Activated CD8-positive, alpha-beta memory T cell treated with anti-CD3 and anti-CD28 coated beads for 48 hours (primary cell): ENCODE data around the gene EPRS1.
"Not testable (repeated sequence)": the region's sequence is repeated elsewhere in the genome, so short reads cannot be mapped to it uniquely, and the experiment has no call there.

Source experiments
- DNase-seq, 3 experiments: peaks; one replicate each; pipeline ENCODE4 v3.0.0-alpha.2; 2020; ENCODE audit warnings: low read depth in 2 of 3, low spot score in 2 of 3

Gene EPRS1

GRCh38 chr1:220046052-220046930 lies at the start of gene EPRS1:
TSS of gene EPRS1 (minus strand) at chr1:220046505. CDS start at chr1:220046388, 117 bp downstream.
- peak; percentile 58 to 87 (median 84) for DNase-seq

DNA sequence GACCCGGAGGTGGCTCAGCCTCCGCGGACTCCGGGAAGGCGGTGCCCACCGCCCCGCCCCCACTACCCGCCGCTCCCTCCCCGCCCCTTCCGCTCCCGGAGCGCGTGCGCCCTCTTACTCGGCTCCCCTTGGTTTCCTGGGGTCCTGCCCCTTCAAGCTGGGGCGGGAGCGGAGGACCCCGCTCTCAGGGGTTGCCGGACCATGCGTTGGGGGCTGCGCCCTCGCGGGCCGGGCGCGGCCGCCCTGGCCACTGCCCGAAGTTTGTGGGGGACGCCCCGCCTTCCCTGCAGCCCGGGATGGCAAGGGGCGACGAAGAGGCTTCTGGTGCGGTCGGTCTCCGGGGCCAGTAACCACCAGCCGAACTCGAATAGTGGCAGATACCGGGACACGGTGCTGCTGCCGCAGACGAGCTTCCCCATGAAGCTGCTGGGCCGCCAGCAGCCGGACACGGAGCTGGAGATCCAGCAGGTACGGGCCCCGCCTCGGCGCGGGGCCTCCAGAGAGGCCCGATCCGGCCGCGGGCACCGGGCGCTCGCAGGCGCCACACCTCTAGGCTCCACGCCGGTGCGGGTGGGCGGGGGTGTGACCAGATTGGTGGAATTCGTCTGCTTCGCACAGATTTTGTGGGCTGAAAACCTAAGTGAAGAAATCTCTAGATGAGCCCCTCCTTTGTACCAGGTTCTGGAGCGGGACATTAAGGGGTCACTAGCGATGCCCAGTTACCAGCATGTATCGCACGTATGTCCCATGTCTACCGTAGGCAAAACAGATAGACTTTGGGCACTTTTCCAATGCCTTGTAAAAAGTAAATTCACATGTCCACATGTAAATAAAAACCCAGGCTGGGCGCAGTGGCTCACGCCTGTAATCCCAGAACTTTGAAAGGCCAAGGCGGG lies 48.0 kb upstream of the EPRS1 start, which contains the start of gene IARS2:
IARS2 (plus strand) TSS at position 117 of the 896 bp plus-strand sequence; CDS start at position 202, 85 bp downstream.
- DNase-seq: peak; percentile 69 to 77 (median 74)

GRCh38 chr1:220093361-220094015 lies 47.2 kb upstream of the EPRS1 start:
- no peak for DNase-seq

DNA sequence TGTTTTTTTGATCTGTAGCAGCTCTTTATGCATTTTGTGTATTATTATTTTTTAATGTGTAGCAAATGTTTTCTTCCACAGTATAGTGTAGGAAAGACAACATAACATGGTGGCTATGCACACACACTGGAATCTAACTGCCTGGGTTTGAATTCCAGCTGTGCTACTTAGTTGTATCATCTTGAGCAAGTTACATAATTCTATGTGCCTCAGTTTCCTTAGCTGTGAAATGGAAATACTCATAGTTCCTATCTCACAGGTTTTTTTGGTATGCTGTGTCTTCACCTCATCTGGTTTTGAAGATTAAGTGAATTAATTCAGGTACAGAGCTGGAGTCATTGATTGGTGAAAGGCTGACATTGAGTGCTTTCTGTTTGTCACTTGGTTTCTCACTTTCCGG lies 46.4 kb upstream of the EPRS1 start:
- no peak for DNase-seq

DNA sequence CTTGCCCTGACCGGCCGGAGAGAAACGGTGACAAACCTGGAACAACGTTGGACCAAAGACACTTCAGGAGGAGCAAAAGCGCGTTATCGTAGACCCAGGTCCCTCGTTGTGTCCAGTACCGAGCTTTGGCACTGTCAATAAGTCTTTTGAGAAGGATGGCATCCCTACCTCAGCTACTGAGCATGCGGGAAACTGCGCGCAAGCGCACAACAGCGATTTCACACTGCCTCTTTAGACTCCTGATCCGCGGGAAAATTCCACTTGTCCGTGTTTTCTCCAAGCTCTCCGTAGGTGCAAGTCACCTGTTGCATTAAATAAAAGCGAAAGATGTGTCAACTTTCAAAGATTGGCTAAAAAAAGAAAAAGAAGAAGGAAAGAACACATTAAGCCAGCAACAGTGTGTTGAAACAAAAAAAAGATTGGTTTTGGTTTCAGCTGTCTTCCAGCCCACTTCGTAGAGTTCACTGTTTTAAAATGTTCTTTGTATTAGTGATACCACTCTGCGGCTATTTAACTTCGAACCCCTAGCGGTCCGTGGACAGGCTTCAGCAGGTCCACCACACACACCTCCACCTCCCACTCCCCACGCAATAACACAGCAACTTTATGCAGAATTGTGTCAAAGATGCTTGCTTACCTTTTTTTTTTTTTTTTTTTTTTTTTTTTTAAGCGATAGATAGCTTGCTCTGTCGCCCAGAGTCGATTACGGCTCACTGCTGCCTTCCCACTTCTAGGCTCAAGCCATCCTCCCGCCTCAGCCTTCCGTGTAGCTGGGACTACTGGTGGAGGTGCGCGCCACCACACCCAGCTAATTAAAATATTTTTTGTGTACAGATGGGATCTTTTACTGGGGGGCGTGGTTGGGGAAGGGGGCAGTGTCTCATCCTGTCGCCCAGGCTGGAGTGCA lies 43.6 kb upstream of the EPRS1 start, which contains the start of gene BPNT1:
BPNT1 (minus strand) TSS at position 139 of the 907 bp plus-strand sequence. CDS start 9,942 bp downstream, outside the sequence.
- peak; percentile 83 to 98 (median 94) for DNase-seq

DNA sequence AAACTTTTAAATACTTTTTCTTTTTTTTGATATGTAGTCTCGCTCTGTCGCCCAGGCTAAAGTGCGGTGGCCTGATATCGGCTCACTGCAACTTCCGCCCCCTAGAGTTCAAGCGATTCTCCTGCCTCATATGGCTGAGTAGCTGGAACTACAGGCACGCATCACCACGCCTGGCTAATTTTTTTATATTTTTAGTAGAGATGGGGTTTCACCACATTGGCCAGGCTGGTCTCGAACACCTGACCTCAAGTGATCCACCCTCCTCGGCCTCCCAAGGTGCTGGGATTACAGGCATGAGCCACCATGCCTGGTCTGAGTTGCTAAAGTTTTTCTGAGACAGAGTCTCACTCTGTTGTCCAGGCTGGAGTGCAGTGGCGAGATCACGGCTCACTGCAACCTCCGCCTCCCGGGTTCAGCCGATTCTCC lies 40.0 kb upstream of the EPRS1 start:
- DNase-seq: not testable (repeated sequence)

GRCh38 chr1:220084460-220084859 lies 38.2 kb upstream of the EPRS1 start:
- DNase-seq: no peak

DNA sequence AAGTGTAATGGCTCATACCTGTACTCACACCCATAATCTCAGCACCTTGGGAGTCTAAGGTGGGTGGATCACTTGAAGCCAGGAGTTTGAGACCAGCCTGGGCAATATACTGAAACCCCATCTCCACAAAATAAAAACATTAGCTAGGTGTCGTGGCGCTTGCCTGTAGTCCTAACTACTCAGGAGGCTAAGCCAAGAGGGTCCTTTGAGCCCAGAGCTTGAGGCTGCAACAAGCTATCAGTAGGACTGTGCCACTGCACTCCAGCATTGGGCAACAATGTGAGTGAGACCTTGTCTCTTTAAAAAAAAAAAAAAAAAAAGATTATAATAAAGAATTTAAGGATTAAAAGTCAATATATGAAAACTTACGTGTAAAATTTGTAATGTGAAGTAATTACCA lies 31.6 kb upstream of the EPRS1 start:
- DNase-seq: no peak

GRCh38 chr1:220076861-220077762 lies 30.8 kb upstream of the EPRS1 start:
- DNase-seq: no peak

DNA sequence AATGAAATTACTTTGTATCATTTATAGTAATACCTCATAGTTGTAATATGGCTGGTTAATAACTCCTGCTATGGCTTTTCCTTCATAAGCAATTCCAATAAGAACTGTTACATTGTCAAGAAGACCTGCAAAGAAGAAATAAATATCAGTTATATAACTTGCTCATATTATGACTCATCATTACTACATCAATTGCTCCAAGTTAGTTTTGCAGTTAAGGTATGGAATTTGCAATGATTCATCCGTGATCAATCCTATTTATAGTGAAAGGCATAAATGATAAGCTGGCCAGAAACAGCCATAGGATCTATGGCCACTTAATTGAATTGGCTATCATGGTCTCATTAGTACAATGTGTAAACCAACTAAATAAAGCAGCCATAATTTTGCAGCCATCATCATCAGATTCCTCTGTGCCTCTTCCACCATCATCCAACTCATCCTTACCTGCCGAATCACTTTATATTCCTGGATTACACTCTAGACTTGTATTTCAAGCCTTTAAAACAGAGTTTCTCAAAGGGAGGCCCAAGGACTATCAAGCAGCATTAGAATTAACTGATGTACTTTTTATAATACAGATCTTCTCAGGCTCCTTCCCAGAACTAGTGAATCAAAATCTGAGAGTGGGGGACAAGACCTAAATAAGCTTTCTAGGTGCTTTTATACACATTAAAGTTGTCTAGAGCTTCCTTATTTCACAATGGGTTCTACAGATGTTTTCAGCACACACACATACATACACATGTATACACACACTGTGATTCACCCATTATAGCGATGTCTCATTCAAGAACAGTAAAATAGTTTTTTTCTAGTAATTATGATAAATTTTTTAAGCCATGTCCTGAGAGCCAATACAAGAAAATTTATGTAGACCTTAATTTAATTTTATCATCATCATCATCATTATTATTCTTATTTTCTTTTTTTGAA lies 21.2 kb upstream of the EPRS1 start:
- no peak for DNase-seq

- DNase-seq: no peak
These were observed 16.3 kb upstream of the EPRS1 start for GRCh38 chr1:220062629-220063028.

- DNase-seq: no peak
These were observed 14.6 kb upstream of the EPRS1 start for GRCh38 chr1:220060876-220061275.

DNA sequence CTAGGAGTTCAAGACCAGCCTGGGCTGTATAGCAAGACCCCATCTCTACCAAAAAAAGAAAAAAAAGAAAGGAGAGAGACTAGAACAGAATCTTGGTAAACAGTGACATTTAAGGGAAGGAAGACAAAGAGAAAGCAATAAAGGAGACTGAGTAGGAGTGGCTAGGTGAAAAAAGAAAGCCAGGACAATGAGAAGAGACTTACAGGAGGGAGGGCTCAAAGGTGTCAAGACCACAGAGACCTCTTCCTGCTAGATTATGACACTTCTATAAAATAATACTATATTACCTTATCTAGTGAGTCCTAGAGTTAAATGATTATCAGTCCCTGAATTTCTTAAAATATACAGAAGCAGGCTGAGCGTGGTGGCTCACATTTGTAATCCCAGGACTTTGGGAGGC lies 10.1 kb upstream of the EPRS1 start:
- no peak for DNase-seq

GRCh38 chr1:220045356-220046051 lies 801 bp downstream of the EPRS1 start:
- no peak for DNase-seq

DNA sequence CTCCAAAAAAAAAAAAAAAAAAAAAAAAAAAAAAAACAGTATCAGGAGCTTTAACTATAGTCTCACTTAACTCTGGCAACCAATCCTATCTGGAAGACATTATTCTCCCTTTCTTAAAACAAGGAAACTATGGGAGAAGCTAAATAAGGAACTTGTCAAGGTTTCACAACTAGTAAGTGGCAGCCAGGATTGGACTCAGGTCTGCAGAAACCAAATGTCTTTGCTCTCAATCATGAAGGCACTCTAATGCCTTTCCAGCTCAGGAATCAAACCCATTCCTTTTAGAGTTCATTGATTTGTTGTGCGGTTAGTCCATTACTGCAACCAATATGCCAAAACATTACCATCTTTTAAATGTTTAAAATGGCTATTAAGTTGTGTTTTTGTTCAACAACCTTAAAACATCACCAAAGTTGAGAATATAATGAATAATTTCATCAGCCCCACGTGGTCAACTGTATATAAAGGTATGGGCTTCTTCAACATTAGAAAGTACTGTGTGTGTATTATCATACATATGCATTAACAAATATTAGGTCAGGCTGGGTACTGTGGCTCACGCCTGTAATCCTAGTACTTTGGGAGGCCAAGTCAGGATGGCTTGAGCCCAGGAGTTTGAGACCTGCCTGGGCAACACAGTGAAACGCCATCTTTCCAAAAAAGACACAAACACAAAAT lies 1.5 kb downstream of the EPRS1 start:
- no peak for DNase-seq

DNA sequence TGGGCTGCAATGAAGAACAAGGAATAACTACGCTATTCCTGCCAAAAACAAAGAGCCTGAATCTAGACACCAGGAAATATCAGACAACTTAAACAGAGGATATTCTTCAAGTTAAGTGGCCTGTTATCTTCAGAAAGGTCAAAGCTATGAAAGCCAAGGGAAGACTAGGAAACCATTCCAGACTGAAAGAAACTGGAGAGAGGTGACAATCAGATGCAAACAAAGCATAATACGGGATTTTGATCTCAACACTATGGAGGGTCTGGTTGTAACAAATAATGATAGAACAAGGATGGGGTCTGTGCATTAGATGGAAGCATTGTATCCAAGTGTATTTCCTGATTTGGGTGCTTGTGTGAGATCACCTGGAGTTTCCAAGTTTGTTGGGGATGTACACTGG lies 2.7 kb downstream of the EPRS1 start:
- no peak for DNase-seq
